Ammon's horn (tissue), 1 donor: ENCODE data around the gene XRN2.
"Not testable (repeated sequence)": the region's sequence is repeated elsewhere in the genome, so short reads cannot be mapped to it uniquely, and the experiment has no call there.

Experiments used
- DNase-seq: peaks from one replicate; pipeline ENCODE4 v3.0.0-alpha.2; 2016; ENCODE audit warnings: low spot score

XRN2 gene

GRCh38 chr20:21387528-21387927 lies 84.4 kb downstream of the XRN2 start:
- DNase-seq, result no peak

GRCh38 chr20:21388566-21388965 lies 85.4 kb downstream of the XRN2 start:
- no peak for DNase-seq

GRCh38 chr20:21389368-21389767 lies 86.2 kb downstream of the XRN2 start:
- no peak for DNase-seq

- no peak for DNase-seq
Measured at GRCh38 chr20:21390768-21391167, 87.6 kb downstream of the XRN2 start.

GRCh38 chr20:21391185-21391971 lies 88.2 kb downstream of the XRN2 start:
- no peak for DNase-seq

GRCh38 chr20:21391972-21392352 lies 88.8 kb downstream of the XRN2 start:
- no peak for DNase-seq

- no peak for DNase-seq
Measured at GRCh38 chr20:21393166-21393565, 90.0 kb downstream of the XRN2 start.

- no peak for DNase-seq
Measured at GRCh38 chr20:21393816-21394519, 90.8 kb downstream of the XRN2 start.

- DNase-seq, result no peak
Measured at GRCh38 chr20:21394551-21394950, 91.4 kb downstream of the XRN2 start.

GRCh38 chr20:21395051-21395665 lies 92.0 kb downstream of the XRN2 start:
- DNase-seq, result no peak

GRCh38 chr20:21395666-21396598 lies 92.8 kb downstream of the XRN2 start:
- DNase-seq, result no peak

GRCh38 chr20:21396599-21397340 lies 93.6 kb downstream of the XRN2 start:
- DNase-seq, result no peak

GRCh38 chr20:21397341-21398108 lies 94.4 kb downstream of the XRN2 start, which contains the start of gene NKX2-4:
NKX2-4 (minus strand) TSS chr20:21397526; CDS start chr20:21397399, 127 bp downstream.
- DNase-seq, result no peak

- DNase-seq, result no peak
Measured at GRCh38 chr20:21398109-21399004, 95.2 kb downstream of the XRN2 start.

GRCh38 chr20:21399005-21399475 lies 95.9 kb downstream of the XRN2 start:
- no peak for DNase-seq

- DNase-seq, result no peak
Measured at GRCh38 chr20:21411725-21412124, 108.6 kb downstream of the XRN2 start.

GRCh38 chr20:21413996-21414395 lies 110.9 kb downstream of the XRN2 start:
- DNase-seq, result not testable (repeated sequence)

GRCh38 chr20:21419147-21419546 lies 116.0 kb downstream of the XRN2 start:
- not testable (repeated sequence) for DNase-seq

- no peak for DNase-seq
Measured at GRCh38 chr20:21421601-21422236, 118.6 kb downstream of the XRN2 start.
